Gastroesophageal sphincter (tissue), 3 donors: ENCODE measurements around the gene LCA5.

Source experiments
- EP300 ChIP-seq: sonication (generic); formaldehyde crosslinking; IDR thresholded peaks from one replicate; pipeline ENCODE4 v1.6.1; 2017; ENCODE audit warnings: antibody characterized with exemption, mild to moderate bottlenecking
- POLR2A ChIP-seq, 2 donors: fragments of 450-650 bp; IDR thresholded peaks; one replicate each; pipeline ENCODE4 v1.6.1; 2017; ENCODE audit warnings: antibody characterized with exemption in 2 of 2, mild to moderate bottlenecking in 2 of 2, moderate library complexity in 1 of 2
- POLR2AphosphoS5 ChIP-seq: sonication (generic); formaldehyde crosslinking; IDR thresholded peaks from one replicate; pipeline ENCODE4 v1.6.1; 2017; ENCODE audit warnings: antibody characterized with exemption
- TF ChIP-seq, protein P1 (sequence below), 4 experiments: fragments of 200-600 bp in 2 of 4; fragments of 450-650 bp in 2 of 4; sonication (generic) in 1 of 4; IDR thresholded peaks; one replicate each; pipeline ENCODE4 v1.5.1; 2017 to 2019; ENCODE audit warnings: antibody characterized with exemption in 4 of 4, mild to moderate bottlenecking in 2 of 4, moderate library complexity in 2 of 4

DNA sequence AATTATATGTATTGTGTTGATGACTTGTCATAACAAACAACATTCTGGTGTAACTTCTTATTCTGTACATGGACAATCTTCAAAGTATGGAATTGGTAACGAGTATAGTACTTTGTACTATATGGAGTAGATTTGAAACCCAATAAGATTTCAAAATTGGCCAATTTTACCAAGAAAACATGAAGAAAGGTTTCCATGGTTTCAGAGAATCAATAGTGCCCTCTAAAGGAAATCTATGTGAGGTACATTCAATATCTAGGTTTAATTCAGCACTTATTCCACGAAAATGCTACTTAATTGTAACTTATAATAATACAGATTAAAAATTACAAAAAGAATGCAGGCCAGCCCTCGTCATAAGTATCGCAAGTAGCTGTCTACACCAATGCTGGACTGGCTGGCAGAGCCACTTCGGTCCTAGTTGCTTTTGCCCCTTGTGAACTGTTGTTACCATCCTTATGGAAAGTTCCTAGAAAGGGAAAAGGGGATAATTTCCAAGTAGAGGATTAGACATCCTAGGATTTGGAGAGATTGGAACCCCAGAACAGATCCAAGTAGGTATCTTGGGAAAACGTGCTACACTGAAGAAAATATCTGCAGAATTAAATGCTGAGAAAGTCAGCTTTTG lies 70.9 kb downstream of the LCA5 start:
- TF ChIP-seq EP300 (no peak), POLR2AphosphoS5 (no peak), POLR2A (IDR thresholded peaks at IDR 0.05) (no peak)
- TF ChIP-seq, protein P1, sequence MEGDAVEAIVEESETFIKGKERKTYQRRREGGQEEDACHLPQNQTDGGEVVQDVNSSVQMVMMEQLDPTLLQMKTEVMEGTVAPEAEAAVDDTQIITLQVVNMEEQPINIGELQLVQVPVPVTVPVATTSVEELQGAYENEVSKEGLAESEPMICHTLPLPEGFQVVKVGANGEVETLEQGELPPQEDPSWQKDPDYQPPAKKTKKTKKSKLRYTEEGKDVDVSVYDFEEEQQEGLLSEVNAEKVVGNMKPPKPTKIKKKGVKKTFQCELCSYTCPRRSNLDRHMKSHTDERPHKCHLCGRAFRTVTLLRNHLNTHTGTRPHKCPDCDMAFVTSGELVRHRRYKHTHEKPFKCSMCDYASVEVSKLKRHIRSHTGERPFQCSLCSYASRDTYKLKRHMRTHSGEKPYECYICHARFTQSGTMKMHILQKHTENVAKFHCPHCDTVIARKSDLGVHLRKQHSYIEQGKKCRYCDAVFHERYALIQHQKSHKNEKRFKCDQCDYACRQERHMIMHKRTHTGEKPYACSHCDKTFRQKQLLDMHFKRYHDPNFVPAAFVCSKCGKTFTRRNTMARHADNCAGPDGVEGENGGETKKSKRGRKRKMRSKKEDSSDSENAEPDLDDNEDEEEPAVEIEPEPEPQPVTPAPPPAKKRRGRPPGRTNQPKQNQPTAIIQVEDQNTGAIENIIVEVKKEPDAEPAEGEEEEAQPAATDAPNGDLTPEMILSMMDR (IDR thresholded peaks at IDR 0.05), result peak in 3 of 4 experiments; percentile 24 to 41 (median 29)
